Activated CD8-positive, alpha-beta T cell treated with anti-CD3 and anti-CD28 coated beads for 36 hours (primary cell): ENCODE results near the gene SV2C. TPM values are rescaled to one million over a fixed set of nuclear protein-coding genes. Genes with fewer than 3 reads are reported as not detected.
A peak's percentile ranks its signal among the peaks of the same experiment; 100 is the strongest.

Experiments used
- ATAC-seq: fragments of 200-7000 bp; cut with Tn5 transposase; one replicate; pipeline ENCODE4 v1.10.0; 2021; ENCODE audit warnings: mild to moderate bottlenecking, moderate library complexity
- CTCF ChIA-PET: fragments of 350-600 bp; sonication (Branson Sonifier 250); formaldehyde crosslinking; loops from one replicate; lab custom pipeline; 2021; ENCODE audit warnings: antibody characterized with exemption; lab: Charles Lee
- POLR2A ChIA-PET: fragments of 350-600 bp; sonication (Branson Sonifier 250); formaldehyde crosslinking; loops from one replicate; lab custom pipeline; 2021; ENCODE audit warnings: antibody characterized with exemption; lab: Charles Lee
- DNase-seq: peaks from one replicate; pipeline ENCODE4 v3.0.0-alpha.2; 2020
- H3K27ac Mint-ChIP-seq: one replicate; pipeline ENCODE4 v1.8.0; 2021; ENCODE audit warnings: mild to moderate bottlenecking, mixed read lengths
- H3K27me3 Mint-ChIP-seq: one replicate; pipeline ENCODE4 v1.8.0; 2021; ENCODE audit warnings: mixed read lengths
- H3K36me3 Mint-ChIP-seq: one replicate; pipeline ENCODE4 v1.8.0; 2021; ENCODE audit warnings: low read depth, mixed read lengths
- H3K4me1 Mint-ChIP-seq: one replicate; pipeline ENCODE4 v1.8.0; 2021; ENCODE audit warnings: low read depth, mixed read lengths
- H3K4me3 Mint-ChIP-seq: one replicate; pipeline ENCODE4 v1.8.0; 2021; ENCODE audit warnings: mild to moderate bottlenecking, moderate library complexity, mixed read lengths
- H3K9me3 Mint-ChIP-seq: one replicate; pipeline ENCODE4 v1.8.0; 2021; ENCODE audit warnings: mixed read lengths
- CTCF ChIP-seq: fragments of 200-600 bp; IDR thresholded peaks from one replicate; pipeline ENCODE4 v1.8.0; 2022; ENCODE audit warnings: antibody characterized with exemption, mild to moderate bottlenecking
- intact Hi-C: fragments of 100-400 bp; cut with micrococcal nuclease; formaldehyde crosslinking; loops from one replicate; pipeline ENCODE4 v1.10.0; 2022
- total RNA-seq, 2 experiments: library from RNA; stranded (reverse); gene quantifications; one replicate each; pipeline ENCODE4 v1.2.3, GENCODE V29; 2021

SV2C gene
- total RNA-seq, 2 experiments from 2014 or later = 0.07 TPM; not detected in 1

- H3K4me1 Mint-ChIP-seq = no peaks in the 10 kb centered on the region
- no peak overlapping the region for H3K4me3 Mint-ChIP-seq
- DNase-seq (no peak), ATAC-seq (no peak)
- no peaks in the 10 kb centered on the region for H3K9me3 Mint-ChIP-seq
- ChIA-PET POLR2A (no interaction called here), CTCF (interaction anchor here (0.7 to 1.3 kb wide), 3 partner anchors 8 to 938 kb away, joined by 3 to 5 read pairs (median 3); no protein-coding TSS in a partner anchor)
- H3K27ac Mint-ChIP-seq = no peak overlapping the region
- peaks cover 11% of the 10 kb centered on the region for H3K27me3 Mint-ChIP-seq
- intact Hi-C loops = no loop called here
- TF ChIP-seq CTCF = no peak
- H3K36me3 Mint-ChIP-seq = no peaks in the 10 kb centered on the region
Observed at GRCh38 chr5:76137887-76138542, 54.8 kb downstream of the SV2C start.

GRCh38 chr5:76143884-76144283, 60.7 kb downstream of the SV2C start:
- no peak for TF ChIP-seq CTCF
- intact Hi-C loops = no loop called here
- peaks cover 4% of the 10 kb centered on the region for H3K27me3 Mint-ChIP-seq
- no peak for ATAC-seq
- H3K27ac Mint-ChIP-seq = no peak overlapping the region
- H3K9me3 Mint-ChIP-seq = no peaks in the 10 kb centered on the region
- no peak overlapping the region for H3K4me3 Mint-ChIP-seq
- CTCF ChIA-PET = interaction anchor here (1.0 kb wide), 1 partner anchor 31 kb away, joined by 3 read pairs; no protein-coding TSS in a partner anchor
- H3K4me1 Mint-ChIP-seq = no peaks in the 10 kb centered on the region
- H3K36me3 Mint-ChIP-seq = no peaks in the 10 kb centered on the region
- POLR2A ChIA-PET = no interaction called here
- no peak for DNase-seq

DNA sequence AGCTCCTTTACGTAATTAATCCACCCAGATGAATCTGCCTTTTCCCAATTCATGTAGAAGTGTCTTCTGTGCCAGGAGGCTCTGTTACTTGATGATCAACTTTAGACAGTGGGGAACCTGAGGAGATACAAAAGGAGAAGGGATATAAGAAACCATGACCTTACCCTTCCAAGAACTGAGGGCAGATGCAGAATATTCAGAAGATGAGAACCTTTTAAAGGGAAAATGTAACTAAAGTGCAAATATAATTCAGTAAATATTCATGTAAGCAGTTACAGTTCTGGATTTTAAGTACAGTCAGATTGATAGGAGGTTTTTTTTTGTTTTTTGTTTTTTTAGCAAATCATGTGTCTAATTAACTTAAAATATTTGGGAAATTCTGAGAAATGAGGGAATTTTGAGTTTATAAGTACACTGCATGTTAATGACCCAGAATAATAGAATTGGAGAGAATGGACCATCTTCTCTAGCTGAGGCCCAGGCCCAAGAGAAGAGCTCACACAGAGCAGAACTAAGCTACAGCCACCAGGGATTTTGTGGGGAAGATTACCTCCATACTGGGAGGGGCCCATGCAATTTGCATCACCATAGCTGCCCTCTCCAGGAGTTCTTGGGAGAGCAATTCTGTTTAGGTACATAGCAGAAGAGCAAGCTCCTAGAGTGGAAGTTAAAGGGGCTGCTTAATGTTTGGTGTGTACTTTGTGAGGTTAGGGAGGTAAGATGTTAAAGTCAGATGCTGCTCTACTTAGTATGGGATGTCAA, 61.5 kb downstream of the SV2C start:
- intact Hi-C loops = no loop called here
- Mint-ChIP-seq H3K27ac (no peak overlapping the region), H3K4me1 (no peaks in the 10 kb centered on the region), H3K4me3 (no peak overlapping the region), H3K27me3 (peaks cover 2% of the 10 kb centered on the region), H3K36me3 (no peaks in the 10 kb centered on the region), H3K9me3 (no peaks in the 10 kb centered on the region)
- no peak for TF ChIP-seq CTCF
- ChIA-PET CTCF (interaction anchor here (0.8 to 3.1 kb wide), 6 partner anchors 11 to 124 kb away, joined by 3 to 19 read pairs (median 4); no protein-coding TSS in a partner anchor), POLR2A (no interaction called here)
- ATAC-seq = no peak
- no peak for DNase-seq

GRCh38 chr5:76145945-76146344, 62.8 kb downstream of the SV2C start:
- ATAC-seq = no peak
- ChIA-PET CTCF (interaction anchor here (0.7 to 3.1 kb wide), 12 partner anchors 8 to 122 kb away, joined by 3 to 19 read pairs (median 4); no protein-coding TSS in a partner anchor), POLR2A (no interaction called here)
- intact Hi-C loops = no loop called here
- Mint-ChIP-seq H3K36me3 (no peaks in the 10 kb centered on the region), H3K4me1 (no peaks in the 10 kb centered on the region), H3K27ac (no peak overlapping the region), H3K27me3 (peaks cover 2% of the 10 kb centered on the region), H3K4me3 (no peak overlapping the region), H3K9me3 (no peaks in the 10 kb centered on the region)
- no peak for TF ChIP-seq CTCF
- peak; percentile 21 for DNase-seq

- H3K4me1 Mint-ChIP-seq = no peaks in the 10 kb centered on the region
- TF ChIP-seq CTCF = no peak
- H3K27ac Mint-ChIP-seq = no peak overlapping the region
- ATAC-seq (no peak), DNase-seq (no peak)
- peaks cover 7% of the 10 kb centered on the region for H3K27me3 Mint-ChIP-seq
- no peaks in the 10 kb centered on the region for H3K36me3 Mint-ChIP-seq
- no peak overlapping the region for H3K4me3 Mint-ChIP-seq
- intact Hi-C loops = no loop called here
- POLR2A ChIA-PET = no interaction called here
- CTCF ChIA-PET = no interaction called here
- no peaks in the 10 kb centered on the region for H3K9me3 Mint-ChIP-seq
Observed at GRCh38 chr5:76149636-76150035, 66.5 kb downstream of the SV2C start.
